ENCODE results near the gene TMED10.
A peak's percentile ranks its signal among the peaks of the same experiment; 100 is the strongest.
"Not testable (repeated sequence)": the region's sequence is repeated elsewhere in the genome, so short reads cannot be mapped to it uniquely, and the experiment has no call there.

The TMED10 gene

GRCh38 chr14:75156111-75156510, 20.3 kb downstream of the TMED10 start:
- 100% methylated on average over 1 of the region's 1 CpG for WGBS (ENCODE audit: insufficient coverage)
- ChIA-PET POLR2A (no interaction called here), CTCF (interaction anchor here (1.0 to 1.4 kb wide), 7 partner anchors 9 to 114 kb away, joined by 3 to 4 read pairs (median 3); no protein-coding TSS in a partner anchor)
- H3K27ac ChIP-seq (ENCODE audit: insufficient read depth in 1 of 2, low read depth in 1 of 2, low read length in 2 of 2, poor library complexity in 1 of 2, severe bottlenecking in 2 of 2): no peak overlapping the region
- peaks cover 2 to 7% (median 3%) of the 10 kb centered on the region in 4 experiments for H3K36me3 ChIP-seq (ENCODE audit: control insufficient read depth in 4 of 4, insufficient read depth in 4 of 4, low read length in 3 of 4)
- DNase-seq: no peak
- peaks cover 3 to 15% (median 10%) of the 10 kb centered on the region in 4 experiments for H3K4me1 ChIP-seq (ENCODE audit: control extremely low read depth in 1 of 4, control insufficient read depth in 4 of 4, insufficient read depth in 4 of 4, low read length in 3 of 4)
- no peaks in the 10 kb centered on the region for H3K9me3 ChIP-seq (ENCODE audit: control extremely low read depth in 1 of 5, control insufficient read depth in 4 of 5, insufficient read depth in 2 of 5, low read depth in 1 of 5, low read length in 4 of 5)
- no peak overlapping the region for H3K4me3 ChIP-seq (ENCODE audit: control insufficient read depth in 1 of 7, extremely low read depth in 1 of 7, insufficient read depth in 4 of 7, low read depth in 2 of 7, low read length in 6 of 7)
- H3K27me3 ChIP-seq (replicated peaks in 2 of 5; ENCODE audit: control insufficient read depth in 4 of 5, insufficient read depth in 5 of 5, low read length in 4 of 5): no peaks in the 10 kb centered on the region

GRCh38 chr14:75155169-75155568, 21.2 kb downstream of the TMED10 start:
- Histone ChIP-seq H3K4me3 (ENCODE audit: control insufficient read depth in 1 of 7, extremely low read depth in 1 of 7, insufficient read depth in 4 of 7, low read depth in 2 of 7, low read length in 6 of 7) (no peak overlapping the region), H3K27me3 (replicated peaks in 2 of 5; ENCODE audit: control insufficient read depth in 4 of 5, insufficient read depth in 5 of 5, low read length in 4 of 5) (no peaks in the 10 kb centered on the region), H3K36me3 (ENCODE audit: control insufficient read depth in 4 of 4, insufficient read depth in 4 of 4, low read length in 3 of 4) (peaks cover 2 to 13% (median 6%) of the 10 kb centered on the region in 4 experiments), H3K9me3 (ENCODE audit: control extremely low read depth in 1 of 5, control insufficient read depth in 4 of 5, insufficient read depth in 2 of 5, low read depth in 1 of 5, low read length in 4 of 5) (no peaks in the 10 kb centered on the region), H3K4me1 (ENCODE audit: control extremely low read depth in 1 of 4, control insufficient read depth in 4 of 4, insufficient read depth in 4 of 4, low read length in 3 of 4) (peaks cover 3 to 10% (median 7%) of the 10 kb centered on the region in 4 experiments), H3K27ac (ENCODE audit: insufficient read depth in 1 of 2, low read depth in 1 of 2, low read length in 2 of 2, poor library complexity in 1 of 2, severe bottlenecking in 2 of 2) (no peak overlapping the region)
- DNase-seq: no peak
- CTCF ChIA-PET: interaction anchor here (0.9 to 1.4 kb wide), 6 partner anchors 10 to 29 kb away, joined by 3 to 4 read pairs (median 4); no protein-coding TSS in a partner anchor
- no CpG with 5 or more reads among the region's 3 CpGs for WGBS (ENCODE audit: insufficient coverage)
- POLR2A ChIA-PET: no interaction called here

DNA sequence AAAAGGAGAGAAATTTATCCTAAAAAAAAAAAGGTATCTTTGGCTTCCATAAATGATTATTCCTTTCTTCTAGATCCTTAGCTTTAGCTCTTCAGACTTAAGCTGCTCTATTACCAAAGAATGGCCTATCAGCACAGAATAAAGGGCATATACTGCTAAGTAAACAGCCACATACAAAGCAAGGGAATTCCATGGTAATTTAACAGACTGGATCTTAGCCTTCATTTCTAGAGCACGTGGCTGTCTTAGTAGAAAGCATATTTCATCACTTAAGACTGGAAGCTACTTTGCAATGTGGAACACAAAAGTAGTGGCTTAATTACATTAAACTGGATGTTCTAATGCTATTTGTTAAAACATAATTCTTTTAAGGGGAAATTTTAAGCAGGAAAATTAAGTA, 23.1 kb downstream of the TMED10 start:
- WGBS (ENCODE audit: insufficient coverage): 80% methylated on average over 1 of the region's 1 CpG
- no peaks in the 10 kb centered on the region for H3K9me3 ChIP-seq (ENCODE audit: control extremely low read depth in 1 of 5, control insufficient read depth in 4 of 5, insufficient read depth in 2 of 5, low read depth in 1 of 5, low read length in 4 of 5)
- POLR2A ChIA-PET: no interaction called here
- H3K4me1 ChIP-seq (ENCODE audit: control extremely low read depth in 1 of 4, control insufficient read depth in 4 of 4, insufficient read depth in 4 of 4, low read length in 3 of 4): peaks cover 0 to 8% (median 5%) of the 10 kb centered on the region in 4 experiments
- no peaks in the 10 kb centered on the region for H3K27me3 ChIP-seq (replicated peaks in 2 of 5; ENCODE audit: control insufficient read depth in 4 of 5, insufficient read depth in 5 of 5, low read length in 4 of 5)
- H3K27ac ChIP-seq (ENCODE audit: insufficient read depth in 1 of 2, low read depth in 1 of 2, low read length in 2 of 2, poor library complexity in 1 of 2, severe bottlenecking in 2 of 2): no peak overlapping the region
- H3K4me3 ChIP-seq (ENCODE audit: control insufficient read depth in 1 of 7, extremely low read depth in 1 of 7, insufficient read depth in 4 of 7, low read depth in 2 of 7, low read length in 6 of 7): no peak overlapping the region
- DNase-seq: no peak
- CTCF ChIA-PET: interaction anchor here (0.6 to 1.9 kb wide), 8 partner anchors 11 to 141 kb away, joined by 3 to 5 read pairs (median 4); no protein-coding TSS in a partner anchor
- peaks cover 2 to 22% (median 15%) of the 10 kb centered on the region in 4 experiments for H3K36me3 ChIP-seq (ENCODE audit: control insufficient read depth in 4 of 4, insufficient read depth in 4 of 4, low read length in 3 of 4)

- POLR2A ChIA-PET: no interaction called here
- CTCF ChIA-PET: no interaction called here
Observed at GRCh38 chr14:75151851-75152250, 24.6 kb downstream of the TMED10 start.

DNA sequence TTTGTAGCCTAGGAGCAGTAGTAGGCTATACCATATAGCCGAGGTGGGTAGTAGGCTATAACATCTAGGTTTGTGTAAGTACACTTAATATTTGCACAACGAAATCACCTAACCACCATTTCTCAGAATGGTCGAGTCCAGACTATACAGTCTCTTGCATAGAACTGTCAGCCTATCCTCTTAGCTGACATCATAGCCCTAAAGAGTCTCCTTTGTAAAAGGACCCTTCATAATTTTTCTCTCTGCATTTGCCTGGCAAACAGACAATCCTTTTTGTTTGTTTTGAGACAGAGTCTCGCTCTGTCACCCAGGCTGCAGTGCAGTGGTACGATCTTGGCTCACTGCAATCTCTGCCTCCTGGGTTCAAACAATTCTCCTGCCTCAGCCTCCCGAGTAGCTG, 25.8 kb downstream of the TMED10 start:
- POLR2A ChIA-PET; H3K27me3 ChIP-seq (replicated peaks in 2 of 5; ENCODE audit: control insufficient read depth in 4 of 5, insufficient read depth in 5 of 5, low read length in 4 of 5); H3K4me3 ChIP-seq (ENCODE audit: control insufficient read depth in 1 of 7, extremely low read depth in 1 of 7, insufficient read depth in 4 of 7, low read depth in 2 of 7, low read length in 6 of 7); H3K9me3 ChIP-seq (ENCODE audit: control extremely low read depth in 1 of 5, control insufficient read depth in 4 of 5, insufficient read depth in 2 of 5, low read depth in 1 of 5, low read length in 4 of 5); DNase-seq; H3K27ac ChIP-seq (ENCODE audit: insufficient read depth in 1 of 2, low read depth in 1 of 2, low read length in 2 of 2, poor library complexity in 1 of 2, severe bottlenecking in 2 of 2): not testable (repeated sequence)
- Histone ChIP-seq H3K4me1 (ENCODE audit: control extremely low read depth in 1 of 4, control insufficient read depth in 4 of 4, insufficient read depth in 4 of 4, low read length in 3 of 4) (peaks cover under 1 to 25% (median 6%) of the 10 kb centered on the region in 4 experiments), H3K36me3 (ENCODE audit: control insufficient read depth in 4 of 4, insufficient read depth in 4 of 4, low read length in 3 of 4) (peaks cover 2 to 25% (median 18%) of the 10 kb centered on the region in 4 experiments)
- CTCF ChIA-PET: interaction anchor here (0.6 kb wide), 1 partner anchor 12 kb away, joined by 4 read pairs; no protein-coding TSS in a partner anchor
- WGBS (ENCODE audit: insufficient coverage): 100% methylated on average over 4 of the region's 6 CpGs

More at GRCh38 chr14:75151851-75152250, 24.6 kb downstream of the TMED10 start:
- Histone ChIP-seq H3K27ac (ENCODE audit: insufficient read depth in 1 of 2, low read depth in 1 of 2, low read length in 2 of 2, poor library complexity in 1 of 2, severe bottlenecking in 2 of 2) (no peak overlapping the region), H3K4me1 (ENCODE audit: control extremely low read depth in 1 of 4, control insufficient read depth in 4 of 4, insufficient read depth in 4 of 4, low read length in 3 of 4) (peaks cover 0 to 16% (median 5%) of the 10 kb centered on the region in 4 experiments), H3K36me3 (ENCODE audit: control insufficient read depth in 4 of 4, insufficient read depth in 4 of 4, low read length in 3 of 4) (peaks cover 2 to 23% (median 14%) of the 10 kb centered on the region in 4 experiments), H3K27me3 (replicated peaks in 2 of 5; ENCODE audit: control insufficient read depth in 4 of 5, insufficient read depth in 5 of 5, low read length in 4 of 5) (no peaks in the 10 kb centered on the region), H3K9me3 (ENCODE audit: control extremely low read depth in 1 of 5, control insufficient read depth in 4 of 5, insufficient read depth in 2 of 5, low read depth in 1 of 5, low read length in 4 of 5) (no peaks in the 10 kb centered on the region), H3K4me3 (ENCODE audit: control insufficient read depth in 1 of 7, extremely low read depth in 1 of 7, insufficient read depth in 4 of 7, low read depth in 2 of 7, low read length in 6 of 7) (no peak overlapping the region)
- DNase-seq: no peak
- WGBS (ENCODE audit: insufficient coverage): no CpG with 5 or more reads among the region's 1 CpG

GRCh38 chr14:75150150-75150549, 26.3 kb downstream of the TMED10 start:
- CTCF ChIA-PET: no interaction called here
- no peak for DNase-seq
- H3K27me3 ChIP-seq (replicated peaks in 2 of 5; ENCODE audit: control insufficient read depth in 4 of 5, insufficient read depth in 5 of 5, low read length in 4 of 5): no peaks in the 10 kb centered on the region
- no peaks in the 10 kb centered on the region for H3K9me3 ChIP-seq (ENCODE audit: control extremely low read depth in 1 of 5, control insufficient read depth in 4 of 5, insufficient read depth in 2 of 5, low read depth in 1 of 5, low read length in 4 of 5)
- H3K36me3 ChIP-seq (ENCODE audit: control insufficient read depth in 4 of 4, insufficient read depth in 4 of 4, low read length in 3 of 4): peaks cover 2 to 25% (median 18%) of the 10 kb centered on the region in 4 experiments
- no CpG with 5 or more reads among the region's 2 CpGs for WGBS (ENCODE audit: insufficient coverage)
- H3K4me1 ChIP-seq (ENCODE audit: control extremely low read depth in 1 of 4, control insufficient read depth in 4 of 4, insufficient read depth in 4 of 4, low read length in 3 of 4): peaks cover 2 to 26% (median 9%) of the 10 kb centered on the region in 4 experiments
- H3K4me3 ChIP-seq (ENCODE audit: control insufficient read depth in 1 of 7, extremely low read depth in 1 of 7, insufficient read depth in 4 of 7, low read depth in 2 of 7, low read length in 6 of 7): no peak overlapping the region
- H3K27ac ChIP-seq (ENCODE audit: insufficient read depth in 1 of 2, low read depth in 1 of 2, low read length in 2 of 2, poor library complexity in 1 of 2, severe bottlenecking in 2 of 2): no peak overlapping the region
- POLR2A ChIA-PET: no interaction called here

GRCh38 chr14:75147423-75148071, 28.9 kb downstream of the TMED10 start:
- H3K27me3 ChIP-seq (replicated peaks in 2 of 5; ENCODE audit: control insufficient read depth in 4 of 5, insufficient read depth in 5 of 5, low read length in 4 of 5): no peaks in the 10 kb centered on the region
- DNase-seq: peak; percentile 86 to 91 (median 88)
- H3K4me1 ChIP-seq (ENCODE audit: control extremely low read depth in 1 of 4, control insufficient read depth in 4 of 4, insufficient read depth in 4 of 4, low read length in 3 of 4): peaks cover 2 to 32% (median 16%) of the 10 kb centered on the region in 4 experiments
- no peak overlapping the region for H3K27ac ChIP-seq (ENCODE audit: insufficient read depth in 1 of 2, low read depth in 1 of 2, low read length in 2 of 2, poor library complexity in 1 of 2, severe bottlenecking in 2 of 2)
- H3K36me3 ChIP-seq (ENCODE audit: control insufficient read depth in 4 of 4, insufficient read depth in 4 of 4, low read length in 3 of 4): peaks cover 2 to 35% (median 18%) of the 10 kb centered on the region in 4 experiments
- ChIA-PET CTCF (interaction anchor here (0.7 to 1.3 kb wide), 8 partner anchors 9 to 155 kb away, joined by 3 to 4 read pairs (median 3); no protein-coding TSS in a partner anchor), POLR2A (interaction anchor here (0.7 to 1.6 kb wide), 2 partner anchors 129 to 147 kb away, joined by 3 to 6 read pairs; no protein-coding TSS in a partner anchor)
- WGBS (ENCODE audit: insufficient coverage): 59% methylated on average over 8 of the region's 13 CpGs
- H3K9me3 ChIP-seq (ENCODE audit: control extremely low read depth in 1 of 5, control insufficient read depth in 4 of 5, insufficient read depth in 2 of 5, low read depth in 1 of 5, low read length in 4 of 5): no peaks in the 10 kb centered on the region
- no peak overlapping the region for H3K4me3 ChIP-seq (ENCODE audit: control insufficient read depth in 1 of 7, extremely low read depth in 1 of 7, insufficient read depth in 4 of 7, low read depth in 2 of 7, low read length in 6 of 7)
